ENCODE results near the gene TMEM196. TPM values are rescaled to one million over a fixed set of nuclear protein-coding genes. Genes with fewer than 3 reads are reported as not detected.

Gene TMEM196
- total RNA-seq, 1 experiment from 2014 or later, result 0.21 TPM

DNA sequence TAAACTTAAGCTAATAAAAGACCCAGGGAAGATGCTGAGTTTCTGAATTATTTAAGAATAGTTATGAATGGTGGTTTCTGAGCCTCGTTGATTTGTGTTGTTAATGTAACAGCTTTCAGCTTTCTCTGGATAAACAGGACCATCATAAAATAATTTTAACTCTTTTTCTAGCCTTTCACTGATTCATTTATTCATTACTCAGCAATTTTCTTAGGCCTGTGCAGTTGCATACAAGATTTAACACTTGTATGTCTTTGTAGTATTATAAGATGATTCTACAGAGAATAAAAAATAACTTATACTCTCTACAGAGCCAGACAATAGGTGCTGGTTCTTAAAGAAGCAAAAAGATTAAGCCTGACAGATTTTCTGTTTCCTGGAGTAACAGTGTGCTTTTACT, 29.3 kb downstream of the TMEM196 start:
- DNase-seq, result no peak
- Histone ChIP-seq H3K36me3 (replicated peaks; ENCODE audit: control insufficient read depth, insufficient read depth, low read length) (no peaks in the 10 kb centered on the region), H3K4me3 (ENCODE audit: insufficient read depth, low read depth, low read length) (no peak overlapping the region), H3K27me3 (ENCODE audit: control insufficient read depth, insufficient read depth, low read length) (no peaks in the 10 kb centered on the region)

DNA sequence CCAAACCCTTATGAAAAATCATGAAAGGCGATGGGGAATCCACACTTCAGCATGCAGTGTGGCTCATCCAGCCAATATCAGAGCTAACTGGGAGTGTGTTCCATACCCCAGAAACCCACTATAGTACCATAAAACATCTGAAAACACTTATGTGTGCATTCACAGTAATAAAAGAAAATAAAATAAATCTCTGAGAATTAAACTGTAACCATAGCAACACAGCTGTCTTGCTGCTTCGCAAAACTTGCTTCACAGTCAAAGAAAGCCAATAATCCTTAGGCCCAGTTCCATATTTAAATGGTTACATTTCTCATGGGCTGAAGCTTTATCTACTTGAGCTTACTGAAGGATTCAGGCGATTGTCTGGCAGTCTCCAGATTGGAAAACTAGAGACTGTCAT, 44.7 kb downstream of the TMEM196 start:
- Histone ChIP-seq H3K36me3 (replicated peaks; ENCODE audit: control insufficient read depth, insufficient read depth, low read length) (no peaks in the 10 kb centered on the region), H3K27me3 (ENCODE audit: control insufficient read depth, insufficient read depth, low read length) (no peaks in the 10 kb centered on the region), H3K4me3 (ENCODE audit: insufficient read depth, low read depth, low read length) (no peak overlapping the region)
- no peak for DNase-seq

DNA sequence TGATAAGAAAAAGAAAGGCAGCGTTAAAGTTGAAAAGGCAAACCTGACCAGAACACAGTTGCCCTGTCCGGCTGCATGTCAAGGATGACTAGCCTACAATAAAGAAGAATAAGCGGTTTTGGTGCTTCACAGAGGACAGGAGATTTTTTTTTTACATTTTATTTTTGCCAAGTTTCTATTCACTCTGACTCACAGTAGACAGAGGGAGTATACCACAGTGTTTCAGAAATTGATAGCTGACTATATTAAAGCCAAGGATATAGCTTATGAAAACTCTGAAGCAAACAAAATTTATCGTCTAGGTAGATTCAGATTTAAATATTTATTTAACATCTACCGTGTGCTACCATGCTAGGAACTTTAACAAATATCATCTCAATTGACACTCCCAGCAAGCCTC, 47.6 kb downstream of the TMEM196 start:
- H3K36me3 ChIP-seq (replicated peaks; ENCODE audit: control insufficient read depth, insufficient read depth, low read length), result no peaks in the 10 kb centered on the region

DNA sequence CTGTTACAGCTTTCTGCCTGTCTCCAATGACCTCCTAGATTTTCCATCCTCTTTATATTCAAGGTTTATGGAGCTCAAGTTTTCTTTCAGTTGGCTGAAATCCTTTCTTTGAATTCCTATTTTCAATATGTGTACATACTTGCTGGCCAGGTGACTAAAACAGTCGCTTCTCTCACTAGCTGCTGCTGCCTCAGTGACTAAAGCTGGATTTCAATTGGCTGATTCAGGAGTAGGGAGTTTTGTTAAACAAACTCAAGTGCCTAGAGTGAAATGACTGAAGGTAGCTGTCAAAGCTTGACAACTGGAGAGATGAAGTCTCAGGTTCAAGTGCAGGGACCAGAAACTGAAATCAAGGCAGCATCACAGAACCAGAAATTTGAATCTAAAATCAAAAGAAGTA, 57.9 kb downstream of the TMEM196 start:
- Histone ChIP-seq H3K27me3 (ENCODE audit: control insufficient read depth, insufficient read depth, low read length) (no peaks in the 10 kb centered on the region), H3K4me3 (ENCODE audit: insufficient read depth, low read depth, low read length) (no peak overlapping the region), H3K36me3 (replicated peaks; ENCODE audit: control insufficient read depth, insufficient read depth, low read length) (no peaks in the 10 kb centered on the region)
- no peak for DNase-seq

More for the DNA sequence above, 47.6 kb downstream of the TMEM196 start:
- H3K27me3 ChIP-seq (ENCODE audit: control insufficient read depth, insufficient read depth, low read length), result no peaks in the 10 kb centered on the region
- no peak for DNase-seq
- no peak overlapping the region for H3K4me3 ChIP-seq (ENCODE audit: insufficient read depth, low read depth, low read length)

DNA sequence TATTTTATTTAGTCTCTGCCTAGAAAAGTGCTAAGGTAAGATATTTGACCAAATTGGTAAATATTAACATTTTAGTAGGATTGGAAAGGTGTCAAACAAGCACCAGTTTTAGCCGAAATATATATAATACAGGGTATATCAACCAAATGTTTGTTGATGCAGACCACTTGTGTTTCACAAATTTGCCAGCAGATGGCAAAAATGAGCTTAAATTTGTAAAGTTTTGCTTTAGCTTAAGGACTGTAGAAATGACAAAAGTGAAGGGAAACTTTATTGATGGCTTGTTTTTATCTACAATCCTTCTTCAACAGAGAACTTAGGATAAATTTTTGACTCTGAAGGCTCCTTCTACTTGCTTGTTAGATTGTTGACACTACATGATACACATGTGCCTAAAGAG, 59.7 kb downstream of the TMEM196 start:
- DNase-seq, result no peak
- H3K27me3 ChIP-seq (ENCODE audit: control insufficient read depth, insufficient read depth, low read length), result no peaks in the 10 kb centered on the region; the same call in 1 of the 2 replicates
- no peak overlapping the region for H3K4me3 ChIP-seq (ENCODE audit: insufficient read depth, low read depth, low read length)
- no peaks in the 10 kb centered on the region for H3K36me3 ChIP-seq (replicated peaks; ENCODE audit: control insufficient read depth, insufficient read depth, low read length)

DNA sequence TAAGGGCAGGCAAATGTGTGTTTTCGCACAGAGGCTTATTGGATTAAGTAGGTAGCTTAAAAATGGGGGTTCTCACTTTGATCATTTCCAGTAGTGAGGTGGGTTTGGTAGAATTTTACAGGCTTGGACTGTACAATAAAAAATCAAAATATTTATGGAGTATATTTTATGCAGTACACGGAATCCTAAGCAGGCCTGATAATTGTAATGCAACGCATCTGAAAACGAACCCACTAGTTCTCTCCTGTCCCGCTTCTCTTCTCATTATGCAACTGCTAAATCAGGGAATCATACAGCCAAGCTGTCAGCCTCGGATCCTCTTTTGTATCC, 64.2 kb downstream of the TMEM196 start:
- Histone ChIP-seq H3K4me3 (ENCODE audit: insufficient read depth, low read depth, low read length) (no peak overlapping the region), H3K27me3 (ENCODE audit: control insufficient read depth, insufficient read depth, low read length) (no peaks in the 10 kb centered on the region; the same call in 1 of the 2 replicates)
- no peak for DNase-seq

DNA sequence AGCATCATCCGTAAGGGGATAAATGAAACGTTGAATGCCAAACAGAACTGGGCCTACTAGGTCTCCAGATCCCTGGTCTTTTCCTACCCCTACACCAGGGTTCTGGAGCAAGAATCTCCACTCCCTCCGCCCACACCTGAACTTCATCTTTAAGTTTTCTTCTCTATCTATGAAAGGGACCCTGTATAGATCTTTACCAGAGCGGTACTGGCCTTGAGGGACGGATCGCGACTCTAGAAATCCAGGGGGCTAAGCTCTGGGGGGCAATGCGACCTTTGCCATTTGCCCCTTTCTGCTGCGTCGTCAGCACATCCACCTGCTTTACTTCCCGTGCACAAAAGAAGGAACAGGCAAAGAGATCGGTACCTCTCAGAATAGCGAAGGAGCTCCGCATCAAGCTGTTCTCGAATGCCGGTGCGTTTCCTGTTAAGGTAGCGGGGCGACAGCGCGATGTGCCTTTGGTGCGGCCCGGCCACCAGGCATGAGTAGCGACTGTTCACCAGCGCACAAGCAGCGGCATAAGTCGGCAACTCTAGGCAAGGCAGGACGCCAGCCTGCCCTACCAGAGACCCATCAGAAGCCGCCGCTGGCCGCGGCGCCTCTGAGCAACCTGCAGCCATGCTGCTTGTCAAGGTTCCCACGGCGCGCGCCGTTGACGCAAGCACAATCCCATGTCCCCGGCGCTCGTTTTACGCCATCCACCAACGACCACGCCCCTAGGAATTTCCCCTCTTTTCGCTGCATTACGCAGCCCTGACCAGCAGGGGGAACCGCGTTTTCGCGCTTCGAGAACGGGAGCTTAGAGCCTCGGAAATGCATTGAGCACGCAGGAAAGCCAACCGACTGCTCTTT, 64.8 kb downstream of the TMEM196 start, which contains the start of gene POLR1F:
Gene POLR1F (minus strand): TSS at position 641 of the 852 bp plus-strand sequence. CDS start 21 bp downstream, at position 620.
- H3K36me3 ChIP-seq (replicated peaks; ENCODE audit: control insufficient read depth, insufficient read depth, low read length), result no peaks in the 10 kb centered on the region
- H3K27me3 ChIP-seq (ENCODE audit: control insufficient read depth, insufficient read depth, low read length), result no peaks in the 10 kb centered on the region; the same call in 1 of the 2 replicates
- DNase-seq, result peak; percentile 76
- H3K4me3 ChIP-seq (ENCODE audit: insufficient read depth, low read depth, low read length), result peak within 1 kb of the TSS; percentile 81

More for the DNA sequence above, 64.2 kb downstream of the TMEM196 start:
- H3K36me3 ChIP-seq (replicated peaks; ENCODE audit: control insufficient read depth, insufficient read depth, low read length), result no peaks in the 10 kb centered on the region

DNA sequence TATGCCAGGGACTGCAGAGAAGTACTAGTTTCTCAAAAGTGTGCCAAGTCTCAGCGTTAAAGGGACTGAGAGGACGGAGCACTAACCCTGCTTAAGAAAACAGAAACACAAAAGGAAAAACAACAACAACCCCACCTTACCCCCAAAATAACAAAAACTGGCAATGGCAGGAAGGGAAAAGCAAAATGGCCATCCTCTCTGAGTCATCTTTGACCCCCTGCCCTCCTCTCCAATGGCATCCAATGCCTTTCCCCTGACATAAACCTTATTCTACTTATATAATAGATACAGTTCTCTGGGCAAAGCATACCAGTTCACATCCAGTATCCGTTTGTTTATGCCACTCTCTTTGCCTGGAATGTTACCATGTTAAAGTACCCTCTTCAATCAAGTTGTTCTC, 66.2 kb downstream of the TMEM196 start:
- no peak for DNase-seq
- no peaks in the 10 kb centered on the region for H3K36me3 ChIP-seq (replicated peaks; ENCODE audit: control insufficient read depth, insufficient read depth, low read length)
- no peaks in the 10 kb centered on the region; the same call in 1 of the 2 replicates for H3K27me3 ChIP-seq (ENCODE audit: control insufficient read depth, insufficient read depth, low read length)
- H3K4me3 ChIP-seq (ENCODE audit: insufficient read depth, low read depth, low read length), result no peak overlapping the region

DNA sequence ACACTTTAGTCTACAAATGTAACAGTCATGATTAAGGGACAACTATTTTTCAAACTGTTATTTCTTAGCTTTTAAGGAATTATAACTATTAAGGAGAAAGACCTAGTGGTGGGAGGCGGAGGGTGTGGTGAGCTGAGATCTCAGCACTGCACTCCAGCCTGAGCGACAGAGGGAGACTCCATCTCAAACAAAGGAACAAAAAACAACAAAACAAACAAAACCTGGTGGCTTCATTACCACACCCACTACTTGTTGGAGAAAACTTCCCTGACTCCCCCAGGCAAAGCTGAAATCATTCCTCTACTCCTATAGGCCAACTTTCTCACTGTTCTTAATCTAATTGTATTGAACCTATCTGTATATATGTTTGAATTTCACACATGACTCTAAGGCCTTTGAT, 67.8 kb downstream of the TMEM196 start:
- DNase-seq, result no peak
- no peaks in the 10 kb centered on the region; the same call in 1 of the 2 replicates for H3K27me3 ChIP-seq (ENCODE audit: control insufficient read depth, insufficient read depth, low read length)
- H3K4me3 ChIP-seq (ENCODE audit: insufficient read depth, low read depth, low read length), result no peak overlapping the region
- H3K36me3 ChIP-seq (replicated peaks; ENCODE audit: control insufficient read depth, insufficient read depth, low read length), result no peaks in the 10 kb centered on the region

DNA sequence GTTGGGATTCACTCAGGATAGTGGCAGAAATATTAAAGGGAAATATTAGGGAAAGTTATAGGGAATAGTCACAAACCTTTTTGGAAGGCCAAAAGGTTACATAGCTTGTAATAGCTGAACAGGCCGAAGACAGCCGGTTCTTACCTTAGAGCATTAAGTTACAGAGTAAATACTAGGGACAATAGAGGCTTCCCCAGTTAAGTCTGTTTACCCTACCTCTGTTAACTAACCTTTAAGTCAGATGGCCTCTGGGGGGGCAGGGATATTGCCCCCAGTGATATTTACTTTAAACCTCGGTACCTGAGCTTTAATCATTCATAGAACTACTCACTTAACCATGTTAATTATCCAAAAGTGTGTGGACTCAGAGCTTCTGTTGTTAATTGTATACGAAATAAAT, 71.9 kb downstream of the TMEM196 start:
- DNase-seq, result no peak
- H3K4me3 ChIP-seq (ENCODE audit: insufficient read depth, low read depth, low read length), result no peak overlapping the region
- H3K36me3 ChIP-seq (replicated peaks; ENCODE audit: control insufficient read depth, insufficient read depth, low read length), result no peaks in the 10 kb centered on the region
- H3K27me3 ChIP-seq (ENCODE audit: control insufficient read depth, insufficient read depth, low read length), result no peaks in the 10 kb centered on the region

DNA sequence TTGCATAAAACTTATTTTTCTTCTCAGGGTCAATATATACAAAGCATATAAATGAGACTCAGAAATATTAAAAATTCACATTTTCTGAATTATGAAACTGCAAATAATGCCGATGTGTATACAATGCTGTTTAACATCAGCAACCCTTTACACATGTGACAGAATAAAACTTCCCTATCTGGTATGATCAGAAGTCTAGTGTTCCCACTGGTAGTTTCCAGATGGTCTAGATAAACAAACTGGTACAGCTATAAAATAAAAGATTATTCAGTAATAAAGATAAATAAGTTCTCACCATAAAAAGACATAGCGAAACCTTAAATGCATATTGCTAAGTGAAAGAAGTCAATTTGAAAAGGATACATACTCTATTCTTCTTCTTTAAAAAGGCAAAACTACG, 72.5 kb downstream of the TMEM196 start:
- no peak for DNase-seq
- Histone ChIP-seq H3K36me3 (replicated peaks; ENCODE audit: control insufficient read depth, insufficient read depth, low read length) (no peaks in the 10 kb centered on the region), H3K27me3 (ENCODE audit: control insufficient read depth, insufficient read depth, low read length) (no peaks in the 10 kb centered on the region), H3K4me3 (ENCODE audit: insufficient read depth, low read depth, low read length) (no peak overlapping the region)

DNA sequence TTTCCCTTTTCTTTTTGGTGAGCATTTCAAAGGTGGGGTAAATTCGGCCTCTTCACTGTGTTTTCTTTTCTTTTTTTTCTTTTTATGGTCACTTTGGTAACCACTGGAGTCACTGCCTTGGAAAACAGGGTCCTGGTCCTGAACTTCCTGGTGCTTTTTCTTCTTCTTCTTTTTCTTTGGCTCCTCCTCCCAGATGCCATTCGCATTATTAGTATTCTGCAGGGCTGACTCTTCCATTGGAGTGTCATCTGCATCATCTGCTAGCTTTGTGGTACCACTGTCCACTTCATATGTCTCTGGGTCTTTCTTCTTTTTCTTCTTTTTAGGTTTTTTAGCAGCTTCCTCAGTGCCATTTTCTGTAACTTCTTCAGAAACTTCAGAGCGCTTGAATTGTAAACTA, 75.1 kb downstream of the TMEM196 start:
- no peak for DNase-seq
- Histone ChIP-seq H3K4me3 (ENCODE audit: insufficient read depth, low read depth, low read length) (no peak overlapping the region), H3K27me3 (ENCODE audit: control insufficient read depth, insufficient read depth, low read length) (no peaks in the 10 kb centered on the region), H3K36me3 (replicated peaks; ENCODE audit: control insufficient read depth, insufficient read depth, low read length) (no peaks in the 10 kb centered on the region)

DNA sequence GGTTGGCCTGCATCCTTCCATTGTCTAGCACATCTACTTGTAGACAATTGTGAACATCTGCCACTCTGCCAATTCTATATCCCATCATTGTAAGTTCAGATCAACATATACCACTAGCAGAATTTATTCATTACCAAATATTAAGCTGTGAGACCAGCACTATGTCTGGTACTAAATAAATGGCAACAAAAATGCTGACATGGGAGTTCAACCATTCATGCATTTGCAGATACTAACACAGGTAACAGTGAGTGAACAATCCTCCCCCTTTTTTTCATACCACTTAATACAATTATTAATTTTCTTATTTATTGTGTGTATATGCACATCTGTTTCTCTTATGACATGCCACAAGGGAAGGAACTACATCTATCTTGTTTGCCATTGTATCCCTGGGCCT, 76.5 kb downstream of the TMEM196 start:
- Histone ChIP-seq H3K27me3 (ENCODE audit: control insufficient read depth, insufficient read depth, low read length) (no peaks in the 10 kb centered on the region), H3K36me3 (replicated peaks; ENCODE audit: control insufficient read depth, insufficient read depth, low read length) (no peaks in the 10 kb centered on the region), H3K4me3 (ENCODE audit: insufficient read depth, low read depth, low read length) (no peak overlapping the region)
- DNase-seq, result no peak

DNA sequence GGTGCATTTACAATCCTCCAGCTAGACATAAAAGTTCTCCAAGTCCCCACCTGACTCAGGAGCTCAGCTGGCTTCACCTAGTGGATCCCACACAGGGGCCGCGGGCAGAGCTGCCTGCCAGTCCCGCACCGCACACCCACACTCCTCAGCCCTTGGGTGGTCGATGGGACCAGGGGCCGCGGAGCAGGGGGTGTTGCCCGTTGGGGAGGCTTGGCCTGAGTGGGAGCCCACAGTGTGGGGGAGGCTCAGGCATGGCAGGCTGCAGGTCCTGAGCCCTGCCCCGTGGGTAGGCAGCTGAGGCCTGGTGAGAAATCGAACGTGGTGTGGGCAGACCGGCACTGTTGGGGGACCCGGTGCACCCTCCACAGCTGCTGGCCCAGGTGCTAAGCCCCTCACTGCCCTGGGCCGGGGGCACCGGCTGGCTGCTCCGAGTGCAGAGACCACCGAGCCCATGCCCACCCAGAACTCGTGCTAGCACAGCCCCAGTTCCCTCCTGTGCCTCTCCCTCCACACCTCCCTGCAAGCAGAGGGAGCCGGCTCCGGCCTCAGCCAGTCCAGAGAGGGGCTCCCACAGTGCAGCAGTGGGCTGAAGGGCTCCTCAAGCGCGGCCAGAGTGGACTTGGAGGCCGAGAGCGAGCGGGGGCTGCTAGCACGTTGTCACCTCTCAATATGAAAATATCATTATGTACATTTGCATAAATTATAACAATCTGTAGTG, 81.1 kb downstream of the TMEM196 start:
- no peaks in the 10 kb centered on the region for H3K27me3 ChIP-seq (ENCODE audit: control insufficient read depth, insufficient read depth, low read length)
- DNase-seq, result no peak
- H3K36me3 ChIP-seq (replicated peaks; ENCODE audit: control insufficient read depth, insufficient read depth, low read length), result no peaks in the 10 kb centered on the region
- no peak overlapping the region for H3K4me3 ChIP-seq (ENCODE audit: insufficient read depth, low read depth, low read length)

DNA sequence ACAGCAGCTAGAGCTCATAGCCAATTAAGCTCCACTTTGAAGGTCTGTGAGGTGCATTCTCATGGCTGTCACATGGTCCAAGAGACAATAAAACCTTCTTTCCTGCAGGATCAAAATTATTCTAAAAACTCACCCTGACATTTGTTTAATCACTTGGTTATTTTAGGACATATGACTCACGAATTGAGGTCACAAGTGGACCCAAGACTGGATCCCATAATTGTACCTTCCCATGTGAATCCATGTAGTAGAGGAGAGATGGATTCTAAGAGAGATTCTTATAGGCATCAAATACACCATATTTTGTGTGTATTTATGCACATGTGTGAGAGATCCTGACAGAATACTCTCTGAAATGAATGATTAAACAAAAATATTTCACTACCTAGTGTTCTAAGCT, 82.7 kb downstream of the TMEM196 start:
- no peak overlapping the region for H3K4me3 ChIP-seq (ENCODE audit: insufficient read depth, low read depth, low read length)
- no peak for DNase-seq
- H3K27me3 ChIP-seq (ENCODE audit: control insufficient read depth, insufficient read depth, low read length), result no peaks in the 10 kb centered on the region
- H3K36me3 ChIP-seq (replicated peaks; ENCODE audit: control insufficient read depth, insufficient read depth, low read length), result no peaks in the 10 kb centered on the region

Data from H7 (cell line).